ENCODE results near the gene TOM1.

TOM1 gene

GRCh38 chr22:35324067-35324466 lies 24.4 kb downstream of the TOM1 start:
- no peak for DNase-seq (ENCODE audit: low read depth)

GRCh38 chr22:35324762-35325161 lies 25.1 kb downstream of the TOM1 start:
- DNase-seq (ENCODE audit: low read depth): no peak

DNA sequence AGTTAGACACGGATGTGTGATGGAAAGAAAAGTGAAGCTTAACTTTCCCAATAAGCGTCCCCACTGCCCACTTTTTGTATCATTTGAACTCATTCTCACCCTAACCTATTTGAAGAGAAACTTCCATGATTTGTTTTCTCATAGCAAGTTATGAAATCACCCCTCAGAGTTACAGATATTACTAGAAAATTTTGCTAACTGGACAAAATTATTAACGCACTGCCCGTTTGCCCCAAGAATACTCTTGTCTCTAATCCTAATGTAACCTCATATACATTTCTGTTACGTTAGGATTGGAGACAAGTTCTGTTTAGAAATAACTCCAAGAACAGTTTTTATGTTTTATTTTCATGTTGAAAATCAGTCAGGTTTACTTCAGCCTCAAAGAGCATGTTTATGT lies 25.5 kb downstream of the TOM1 start:
- no peak for DNase-seq (ENCODE audit: low read depth)

- no peak for DNase-seq (ENCODE audit: low read depth)
These were observed 27.3 kb downstream of the TOM1 start for GRCh38 chr22:35326854-35327562.

GRCh38 chr22:35327690-35328471 lies 28.2 kb downstream of the TOM1 start:
- no peak for DNase-seq (ENCODE audit: low read depth)

DNA sequence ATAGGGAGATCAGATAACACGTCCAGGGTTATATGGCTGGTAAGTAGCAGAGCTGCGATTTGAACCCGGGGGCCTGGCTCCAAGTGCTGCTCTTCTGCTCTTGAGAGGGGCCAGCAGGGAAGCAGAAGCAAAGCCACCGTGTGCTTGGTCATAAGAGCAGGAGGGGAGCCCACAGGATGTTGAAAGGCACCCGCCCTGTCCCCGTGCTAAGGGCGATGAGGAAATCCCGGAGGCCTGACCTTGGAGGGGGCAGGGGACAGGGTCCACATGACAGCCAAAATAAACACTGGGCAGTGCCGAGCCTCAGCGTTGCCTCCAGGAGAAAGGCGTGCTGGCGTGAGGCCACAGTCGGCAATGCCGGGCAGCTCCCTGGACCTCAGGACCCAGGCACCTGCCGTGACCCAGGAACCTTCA lies 28.8 kb downstream of the TOM1 start:
- no peak for DNase-seq (ENCODE audit: low read depth)

DNA sequence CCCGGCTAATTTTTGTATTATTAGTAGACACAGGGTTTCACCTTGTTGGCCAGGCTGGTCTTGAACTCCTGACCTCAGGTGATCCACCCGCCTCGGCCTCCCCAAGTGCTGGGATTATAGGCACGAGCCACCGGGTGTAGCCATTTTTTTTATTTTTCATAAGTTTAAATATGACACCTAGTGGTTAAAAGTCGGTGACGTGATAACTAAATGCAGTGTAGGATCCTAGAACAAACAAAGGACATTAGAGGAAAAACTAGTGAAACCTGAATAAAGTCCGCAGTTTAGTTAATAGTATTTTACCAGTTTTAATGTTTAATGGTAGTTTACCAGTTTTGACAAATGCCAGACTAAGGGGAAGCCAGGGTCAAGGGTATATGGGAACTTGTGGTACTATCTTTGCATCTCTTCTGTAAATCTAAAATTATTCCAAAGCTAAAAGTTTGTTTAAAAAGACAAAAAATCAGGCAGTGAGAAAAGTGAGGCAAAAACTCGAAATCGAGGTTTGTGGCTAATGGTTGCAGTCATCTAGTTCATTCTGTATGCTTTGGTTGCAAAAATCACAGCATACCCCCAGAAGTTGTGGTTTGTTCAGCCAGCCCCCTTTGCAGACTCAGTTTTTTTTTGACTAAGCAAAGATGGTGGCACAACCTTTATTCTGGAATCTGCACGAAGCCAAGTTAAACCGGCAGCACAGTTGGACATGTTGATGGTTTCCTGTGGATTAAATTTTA lies 29.6 kb downstream of the TOM1 start:
- DNase-seq (ENCODE audit: low read depth): no peak

- DNase-seq (ENCODE audit: low read depth): peak; percentile 75
These were observed 30.7 kb downstream of the TOM1 start for GRCh38 chr22:35330258-35330861.

DNA sequence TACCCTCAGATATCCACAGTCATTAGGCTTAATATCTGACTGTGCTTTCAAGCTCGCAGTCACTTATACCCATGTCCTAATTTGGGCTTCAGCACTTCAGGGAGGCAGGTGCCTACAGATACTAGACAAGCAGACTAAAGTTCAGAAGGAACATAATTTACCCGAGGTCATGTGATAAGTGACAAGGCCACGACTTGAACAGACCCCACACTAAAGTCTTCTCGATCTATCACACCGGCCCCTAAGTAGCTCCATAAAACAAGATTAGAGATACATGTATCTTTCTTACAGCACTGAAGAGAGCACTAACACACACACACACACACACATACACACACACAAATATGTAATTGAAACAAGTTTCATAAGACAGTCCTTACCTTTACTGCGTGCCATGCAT lies 32.6 kb downstream of the TOM1 start:
- no peak for DNase-seq (ENCODE audit: low read depth)

- no peak for DNase-seq (ENCODE audit: low read depth)
These were observed 33.5 kb downstream of the TOM1 start for GRCh38 chr22:35333220-35333619.

DNA sequence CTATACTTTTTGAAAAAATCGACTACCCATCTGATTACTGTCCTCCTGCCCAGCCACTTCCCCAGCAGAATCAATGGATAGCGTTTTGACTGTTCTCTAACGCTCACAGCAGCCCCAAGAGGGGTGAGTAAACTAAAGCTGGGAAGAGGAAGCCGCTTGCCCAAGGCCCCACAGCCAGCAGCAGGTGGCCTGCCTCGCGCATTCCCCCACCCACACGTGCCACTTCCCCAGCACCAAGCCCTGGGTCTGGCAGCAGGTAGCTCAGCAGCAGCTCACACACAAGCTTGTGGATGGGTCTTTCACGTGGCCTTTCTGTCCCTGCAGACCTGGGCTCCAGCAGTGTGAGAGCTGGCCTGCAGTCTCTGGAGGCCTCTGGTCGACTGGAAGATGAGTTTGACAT lies 34.3 kb downstream of the TOM1 start:
- no peak for DNase-seq (ENCODE audit: low read depth)

- DNase-seq (ENCODE audit: low read depth): no peak
These were observed 35.8 kb downstream of the TOM1 start for GRCh38 chr22:35335468-35335867.

DNA sequence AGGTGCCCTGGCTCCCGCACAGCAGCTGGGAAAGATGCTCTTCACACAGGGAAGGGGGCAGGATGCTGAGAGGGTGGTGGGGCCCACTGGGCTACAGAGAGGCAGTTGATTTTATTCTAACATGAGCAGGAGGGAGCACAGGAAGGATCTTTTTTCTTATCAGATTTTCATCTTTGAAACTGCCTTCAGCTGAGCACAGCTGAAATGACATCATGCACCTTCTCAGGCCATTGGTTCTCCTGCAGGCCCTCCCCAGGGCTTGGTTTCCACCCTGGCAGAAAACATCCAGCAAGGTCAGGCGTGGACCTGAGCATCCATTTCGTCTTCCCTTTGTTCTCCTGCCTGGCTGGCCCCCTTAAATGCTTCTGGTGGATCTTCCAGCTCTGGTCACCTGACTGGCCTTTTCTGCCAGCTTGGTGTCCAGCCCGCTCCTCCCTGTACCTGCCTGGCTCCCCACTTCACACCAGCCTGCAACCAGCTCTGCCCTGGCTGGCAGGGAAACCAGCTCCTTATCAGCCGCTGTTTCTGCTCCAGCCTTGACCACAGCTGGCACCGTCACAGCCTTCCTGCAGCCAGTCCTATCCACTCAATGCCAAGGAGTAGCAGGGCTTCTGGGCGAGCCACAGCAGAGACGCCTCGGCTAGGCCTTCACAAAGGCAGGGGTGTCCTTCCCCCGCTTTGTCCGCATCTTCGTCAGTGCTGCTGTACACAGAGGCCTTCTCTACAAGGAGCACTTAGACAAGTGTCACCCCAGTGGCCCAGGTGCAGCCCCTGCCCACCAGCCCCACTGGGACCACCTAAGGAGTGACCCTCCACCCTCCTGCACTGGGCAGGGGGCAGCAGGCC lies 36.5 kb downstream of the TOM1 start:
- DNase-seq (ENCODE audit: low read depth): no peak

DNA sequence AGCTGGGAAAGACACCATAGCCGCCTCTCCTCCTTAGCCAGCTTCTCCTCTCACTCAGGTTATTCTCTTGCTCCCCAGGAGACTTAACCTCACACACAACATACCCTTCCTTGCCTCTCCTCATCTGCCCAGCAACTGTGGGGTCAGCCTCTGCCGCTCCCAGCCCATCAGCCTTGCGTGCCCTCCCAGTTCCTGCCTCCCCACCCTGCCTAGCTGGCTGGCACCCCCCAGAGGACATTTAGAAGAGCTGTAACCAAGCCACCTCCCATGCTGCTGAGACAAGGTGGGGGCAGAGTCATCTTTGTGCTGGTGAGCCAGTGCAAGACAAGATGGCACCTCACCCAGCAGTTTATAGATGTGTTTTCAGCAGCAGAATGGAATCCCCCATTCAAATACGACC lies 38.2 kb downstream of the TOM1 start:
- no peak for DNase-seq (ENCODE audit: low read depth)

- no peak for DNase-seq (ENCODE audit: low read depth)
These were observed 41.6 kb downstream of the TOM1 start for GRCh38 chr22:35341090-35341874.

- no peak for DNase-seq (ENCODE audit: low read depth)
These were observed 42.7 kb downstream of the TOM1 start for GRCh38 chr22:35342390-35342789.

GRCh38 chr22:35343664-35344550 lies 44.2 kb downstream of the TOM1 start:
- no peak for DNase-seq (ENCODE audit: low read depth)

DNA sequence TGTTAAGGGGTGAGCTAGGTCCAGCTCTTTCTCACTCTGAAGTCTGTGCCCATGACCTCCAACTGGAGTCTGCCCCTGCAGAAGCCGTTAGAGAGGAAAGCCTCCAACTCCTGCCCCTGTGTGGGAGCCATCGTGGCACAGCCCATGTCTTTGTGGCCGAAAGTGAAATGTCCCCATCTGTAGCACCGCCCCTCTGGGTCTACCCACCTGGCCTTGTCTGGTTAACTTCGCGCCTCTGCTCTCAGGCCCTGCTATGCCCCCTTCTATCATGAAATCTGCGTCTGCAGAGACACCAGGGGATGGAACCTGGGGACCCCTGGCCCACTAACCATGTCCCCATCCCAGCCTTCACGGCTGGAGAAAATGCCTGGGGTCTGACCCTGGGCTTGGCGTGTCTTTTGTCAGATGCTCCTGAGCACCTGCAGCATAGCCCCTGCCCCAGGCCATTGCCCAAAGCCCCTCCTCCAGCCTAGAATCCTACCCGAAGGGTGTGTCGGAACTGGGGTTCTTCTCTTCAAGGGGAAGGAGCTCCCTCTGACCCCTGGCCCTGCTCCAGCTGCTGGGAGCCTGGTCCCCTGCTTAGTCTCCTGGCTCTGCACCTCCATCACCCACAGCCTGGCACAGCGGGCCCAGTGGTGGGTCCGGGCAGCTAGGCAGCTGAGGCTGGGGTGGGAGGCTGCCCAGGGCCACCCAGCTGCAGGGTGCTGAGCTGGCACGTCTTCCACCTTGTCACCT lies 45.4 kb downstream of the TOM1 start:
- DNase-seq (ENCODE audit: low read depth): no peak
